ENCODE data around the gene FIGN.
A peak's percentile ranks its signal among the peaks of the same experiment; 100 is the strongest.

- peak; percentile 69 for TF ChIP-seq CTCF (IDR thresholded peaks at IDR 0.05; ENCODE audit: low read depth, low read length, missing input control)
- no peak for TF ChIP-seq JUND (IDR thresholded peaks at IDR 0.05)
- no peak for TF ChIP-seq REST (IDR thresholded peaks at IDR 0.05)
- TF ChIP-seq HNF4A (conservative IDR thresholded peaks at IDR 0.05) = peak; percentile 26 to 28
- TF ChIP-seq RAD21 (IDR thresholded peaks at IDR 0.05) = peak; percentile 87 to 88
- no peak for TF ChIP-seq ATF3 (IDR thresholded peaks at IDR 0.05)
- TF ChIP-seq GABPA (IDR thresholded peaks at IDR 0.05 in 1 of 2, conservative IDR thresholded peaks at IDR 0.05 in 1 of 2) = peak in 1 of 2 donors; percentile 41
- TF ChIP-seq TAF1 (conservative IDR thresholded peaks at IDR 0.05) = no peak
- no peak for TF ChIP-seq MAX (IDR thresholded peaks at IDR 0.05)
Measured at GRCh38 chr2:163610817-163611556, 124.8 kb downstream of the FIGN start.

All from liver (tissue), 3 donors.